ENCODE results near the gene EXOC4.

Gene EXOC4

DNA sequence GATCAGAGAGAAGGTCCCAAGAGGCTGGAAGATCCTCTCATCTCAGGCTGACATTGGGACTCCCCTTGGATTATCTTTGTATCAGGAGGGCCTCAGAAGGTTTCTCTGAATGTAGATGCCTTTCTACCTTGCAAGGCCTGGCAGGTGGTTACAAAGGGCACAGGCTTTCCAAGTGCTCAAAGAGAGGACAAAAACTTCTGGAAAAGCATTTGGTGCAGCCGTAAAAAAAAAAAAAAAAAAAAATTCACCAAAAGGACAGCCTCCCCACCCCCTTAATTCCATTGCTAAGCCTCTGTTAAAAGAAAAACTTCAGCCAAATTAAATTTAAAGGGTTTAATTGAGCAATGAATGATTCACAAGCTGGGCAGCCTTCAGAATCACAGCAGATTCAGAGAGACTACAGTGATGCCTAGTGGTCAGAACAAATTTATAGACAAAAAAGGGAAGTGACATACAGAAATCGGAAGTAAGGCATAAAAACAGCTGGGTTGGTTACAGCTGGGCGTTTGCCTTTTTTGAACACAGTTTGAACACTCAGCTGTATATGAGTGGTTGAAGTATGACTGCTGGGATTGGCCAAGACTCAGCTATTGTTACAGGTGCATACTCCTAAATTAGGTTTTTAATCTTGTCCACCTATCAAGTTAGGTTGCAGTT is 831.7 kb downstream of the EXOC4 start:
- no peak overlapping the region for H3K4me3 ChIP-seq (ENCODE audit: low read depth, low read length)

GRCh38 chr7:134085311-134085710 is 832.4 kb downstream of the EXOC4 start:
- H3K4me3 ChIP-seq (ENCODE audit: low read depth, low read length) = no peak overlapping the region

DNA sequence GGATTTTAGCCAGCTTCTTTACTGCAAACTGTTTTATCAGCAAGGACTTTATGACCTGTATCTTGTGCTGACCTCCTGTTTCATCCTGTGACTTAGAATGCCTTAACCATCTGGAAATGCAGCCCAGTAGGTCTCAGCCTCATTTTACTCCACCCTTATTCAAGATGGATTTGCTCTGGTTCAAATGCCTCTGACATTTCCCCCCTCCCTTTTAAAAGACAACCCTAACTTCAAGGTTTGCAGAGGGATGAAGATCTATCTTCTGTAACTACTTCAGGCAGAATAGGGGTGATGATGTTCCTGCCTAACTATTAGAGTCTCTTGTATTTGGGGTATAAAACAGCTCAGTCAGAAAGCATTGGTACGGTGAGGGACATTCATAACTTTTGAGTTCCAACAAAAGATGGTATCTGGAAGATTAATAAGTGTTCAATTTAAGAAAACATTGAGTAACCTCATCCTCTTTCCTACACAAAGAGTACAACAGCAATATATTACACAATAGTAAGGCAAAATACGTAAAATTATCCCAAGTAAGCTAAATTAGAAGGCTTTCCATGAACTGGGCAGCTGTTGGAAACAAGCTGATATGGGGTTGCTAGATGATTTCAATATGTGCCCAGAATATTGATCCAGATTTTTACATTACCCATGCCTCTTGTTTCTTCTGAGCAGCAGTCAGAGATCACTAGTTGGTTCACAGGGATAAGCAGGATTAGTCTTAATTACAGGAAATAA is 834.3 kb downstream of the EXOC4 start:
- H3K4me3 ChIP-seq (ENCODE audit: low read depth, low read length) = no peak overlapping the region

DNA sequence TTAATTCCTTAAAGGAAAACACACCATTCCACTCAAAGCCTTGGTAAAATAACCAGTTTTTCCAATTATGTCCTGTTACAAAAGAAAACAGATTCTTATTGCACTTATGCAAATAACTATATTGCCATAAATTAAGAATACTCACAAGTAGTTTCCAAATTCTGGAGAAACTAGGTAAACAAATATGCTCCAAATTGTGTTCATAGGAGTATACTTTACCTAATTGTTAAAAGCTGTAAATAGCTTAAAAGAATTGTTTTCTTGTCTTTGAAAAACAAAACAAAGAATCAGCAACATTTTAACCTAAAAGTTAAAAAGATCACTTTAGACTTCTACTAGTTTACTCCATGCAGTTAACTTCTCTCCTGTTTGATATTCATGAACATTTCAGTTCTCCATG is 835.3 kb downstream of the EXOC4 start:
- H3K4me3 ChIP-seq (ENCODE audit: low read depth, low read length) = no peak overlapping the region

DNA sequence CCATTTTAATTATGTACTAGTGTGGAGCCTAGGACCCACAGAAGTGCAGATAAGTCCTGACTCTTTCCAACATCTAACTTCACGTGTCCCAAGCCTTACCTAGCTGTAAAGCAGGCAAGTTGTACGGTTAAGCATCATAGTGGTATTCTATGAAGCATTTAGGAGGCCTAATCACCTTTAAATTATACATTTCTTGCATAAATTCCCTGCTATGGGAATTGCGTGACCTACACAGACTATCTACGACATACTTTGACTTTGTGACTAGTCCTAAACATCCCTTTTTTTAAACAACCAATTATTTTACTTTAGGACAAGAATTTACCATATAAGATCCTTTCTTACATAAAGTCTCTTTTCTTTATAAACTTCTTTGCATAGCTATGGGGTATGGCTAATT is 836.6 kb downstream of the EXOC4 start:
- H3K4me3 ChIP-seq (ENCODE audit: low read depth, low read length) = no peak overlapping the region

- H3K4me3 ChIP-seq (ENCODE audit: low read depth, low read length) = no peak overlapping the region
Measured at GRCh38 chr7:134098072-134098471, 845.2 kb downstream of the EXOC4 start.

GRCh38 chr7:134101716-134102115 is 848.8 kb downstream of the EXOC4 start:
- H3K4me3 ChIP-seq (ENCODE audit: low read depth, low read length) = no peak overlapping the region

- no peak overlapping the region for H3K4me3 ChIP-seq (ENCODE audit: low read depth, low read length)
Measured at GRCh38 chr7:134104166-134104565, 851.3 kb downstream of the EXOC4 start.

DNA sequence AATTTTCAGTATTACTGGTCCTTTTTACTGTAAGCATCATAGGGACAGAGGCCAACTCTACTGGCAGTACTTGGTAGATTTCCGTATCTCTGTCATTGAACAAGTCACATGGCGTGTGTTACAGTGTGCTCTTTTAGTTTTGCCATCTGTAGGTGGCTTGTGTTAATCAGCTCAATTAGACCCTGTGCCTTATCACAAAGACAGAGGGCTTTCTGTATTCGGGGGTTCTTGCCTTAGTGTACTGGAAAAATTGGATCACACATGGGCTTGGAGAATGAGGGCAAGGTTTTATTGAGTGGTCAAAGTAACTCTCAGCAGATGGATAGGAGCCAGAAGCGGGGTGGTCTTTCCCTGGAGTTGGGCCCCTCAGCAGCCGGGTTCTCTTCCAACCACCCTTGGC is 853.0 kb downstream of the EXOC4 start:
- no peak overlapping the region for H3K4me3 ChIP-seq (ENCODE audit: low read depth, low read length)

GRCh38 chr7:134108802-134109201 is 855.9 kb downstream of the EXOC4 start:
- H3K4me3 ChIP-seq (ENCODE audit: low read depth, low read length) = no peak overlapping the region

GRCh38 chr7:134113655-134114054 is 860.8 kb downstream of the EXOC4 start:
- no peak overlapping the region for H3K4me3 ChIP-seq (ENCODE audit: low read depth, low read length)

GRCh38 chr7:134114992-134115391 is 862.1 kb downstream of the EXOC4 start:
- H3K4me3 ChIP-seq (ENCODE audit: low read depth, low read length) = no peak overlapping the region

Data from iPS-11a (cell line).